GM10248 (cell line): Measurements from ENCODE around the gene KRTAP10-7.

Source experiments
- CTCF ChIA-PET: fragments of 300-600 bp; sonication (Branson Sonifier 250); formaldehyde crosslinking; extraction: SDS; loops from one replicate; lab custom pipeline; 2021; ENCODE audit warnings: antibody characterized with exemption; lab: Yijun Ruan, JAX
- POLR2A ChIA-PET: fragments of 350-650 bp; sonication (Branson Sonifier 250); formaldehyde crosslinking; extraction: SDS; loops from one replicate; lab custom pipeline; 2020; ENCODE audit warnings: antibody characterized with exemption; lab: Yijun Ruan, JAX
- DNase-seq: peaks from one replicate; pipeline ENCODE4 v3.0.0; 2012; ENCODE audit errors: extremely low spot score
- CTCF ChIP-seq: IDR thresholded peaks from 2 replicates; pipeline ENCODE4 v1.5.1; 2012; ENCODE audit warnings: mild to moderate bottlenecking, low read depth; ENCODE audit errors: extremely low read depth, missing control alignments, control extremely low read depth

The KRTAP10-7 gene

GRCh38 chr21:44617071-44617501 lies 16.7 kb downstream of the KRTAP10-7 start:
- TF ChIP-seq CTCF, result no peak
- no peak for DNase-seq
- ChIA-PET CTCF (no interaction called here), POLR2A (no interaction called here)

- TF ChIP-seq CTCF, result no peak
- ChIA-PET CTCF (no interaction called here), POLR2A (no interaction called here)
- no peak for DNase-seq
These were observed 18.1 kb downstream of the KRTAP10-7 start for GRCh38 chr21:44618504-44618903.

- POLR2A ChIA-PET, result no interaction called here
- CTCF ChIA-PET, result no interaction called here
- TF ChIP-seq CTCF, result no peak
- no peak for DNase-seq
These were observed 18.5 kb downstream of the KRTAP10-7 start for GRCh38 chr21:44618909-44619308.

GRCh38 chr21:44619886-44620285 lies 19.5 kb downstream of the KRTAP10-7 start:
- no peak for DNase-seq
- no peak for TF ChIP-seq CTCF
- ChIA-PET CTCF (no interaction called here), POLR2A (no interaction called here)

- POLR2A ChIA-PET, result no interaction called here
- no peak for DNase-seq
- no peak for TF ChIP-seq CTCF
- CTCF ChIA-PET, result no interaction called here
These were observed 23.2 kb downstream of the KRTAP10-7 start for GRCh38 chr21:44623575-44623974.

GRCh38 chr21:44625756-44626155 lies 25.4 kb downstream of the KRTAP10-7 start:
- POLR2A ChIA-PET, result no interaction called here

More at GRCh38 chr21:44625756-44626155, 25.4 kb downstream of the KRTAP10-7 start:
- CTCF ChIA-PET, result no interaction called here
- TF ChIP-seq CTCF, result no peak
- DNase-seq, result no peak
